Measurements from ENCODE around the gene ATP2A3. TPM values are rescaled to one million over a fixed set of nuclear protein-coding genes. Genes with fewer than 3 reads are reported as not detected.
A peak's percentile ranks its signal among the peaks of the same experiment; 100 is the strongest.

The ATP2A3 gene
- total RNA-seq, 3 donors from 2014 or later: 2.6 to 15.1 (median 9.8) TPM

DNA sequence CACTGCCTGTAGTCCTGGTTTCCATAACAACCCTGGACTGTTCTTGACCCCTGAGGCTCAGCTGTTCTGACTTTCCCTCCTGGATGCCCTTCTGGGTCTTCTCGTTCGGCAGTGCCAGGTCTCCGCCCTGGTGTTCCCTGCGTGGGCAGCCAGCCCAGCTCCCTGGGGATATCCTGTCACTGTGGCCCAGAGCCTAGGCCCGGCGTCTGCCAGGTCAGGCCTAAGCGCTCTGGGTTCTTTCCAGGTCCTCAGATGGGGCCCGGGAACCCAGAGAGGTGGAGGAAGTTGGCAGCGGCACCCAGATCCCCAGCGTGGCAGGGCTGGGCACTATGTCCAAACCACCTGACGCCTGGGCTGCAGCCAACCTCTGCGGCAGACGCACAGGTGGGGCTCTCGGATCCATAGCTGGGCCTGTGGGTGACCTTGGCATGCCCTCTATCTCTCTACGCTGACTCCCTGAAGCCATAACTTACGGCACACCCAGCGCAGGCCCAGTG is 12.5 kb upstream of the ATP2A3 start:
- no peak overlapping the region for H3K4me3 ChIP-seq
- H3K27ac ChIP-seq: peak overlapping the region; percentile 35 to 48

GRCh38 chr17:3974980-3975379 is 10.7 kb upstream of the ATP2A3 start:
- Histone ChIP-seq H3K27me3 (no peaks in the 10 kb centered on the region), H3K36me3 (no peaks in the 10 kb centered on the region), H3K9me3 (peaks cover 18 to 20% of the 10 kb centered on the region in 2 donors), H3K4me3 (no peak overlapping the region), H3K27ac (no peak overlapping the region), H3K4me1 (no peaks in the 10 kb centered on the region)
- TF ChIP-seq POLR2AphosphoS5 (IDR thresholded peaks at IDR 0.05) (no peak), CTCF (IDR thresholded peaks at IDR 0.05) (no peak), POLR2A (IDR thresholded peaks at IDR 0.05) (no peak)
- intact Hi-C loops (cut with DNase I; ENCODE audit: low total_unique reads): no loop called here
- no peak for DNase-seq (ENCODE audit: low spot score in 2 of 2)

More for the DNA sequence above, 12.5 kb upstream of the ATP2A3 start:
- Histone ChIP-seq H3K4me1 (no peaks in the 10 kb centered on the region), H3K36me3 (no peaks in the 10 kb centered on the region), H3K9me3 (peaks cover 18 to 20% of the 10 kb centered on the region in 2 donors), H3K27me3 (no peaks in the 10 kb centered on the region)
- DNase-seq (ENCODE audit: low spot score in 2 of 2): peak; percentile 86 to 93
- intact Hi-C loops (cut with DNase I; ENCODE audit: low total_unique reads): no loop called here
- TF ChIP-seq POLR2A (IDR thresholded peaks at IDR 0.05) (no peak), POLR2AphosphoS5 (IDR thresholded peaks at IDR 0.05) (peak; percentile 37 to 58 (median 55)), CTCF (IDR thresholded peaks at IDR 0.05) (no peak)

DNA sequence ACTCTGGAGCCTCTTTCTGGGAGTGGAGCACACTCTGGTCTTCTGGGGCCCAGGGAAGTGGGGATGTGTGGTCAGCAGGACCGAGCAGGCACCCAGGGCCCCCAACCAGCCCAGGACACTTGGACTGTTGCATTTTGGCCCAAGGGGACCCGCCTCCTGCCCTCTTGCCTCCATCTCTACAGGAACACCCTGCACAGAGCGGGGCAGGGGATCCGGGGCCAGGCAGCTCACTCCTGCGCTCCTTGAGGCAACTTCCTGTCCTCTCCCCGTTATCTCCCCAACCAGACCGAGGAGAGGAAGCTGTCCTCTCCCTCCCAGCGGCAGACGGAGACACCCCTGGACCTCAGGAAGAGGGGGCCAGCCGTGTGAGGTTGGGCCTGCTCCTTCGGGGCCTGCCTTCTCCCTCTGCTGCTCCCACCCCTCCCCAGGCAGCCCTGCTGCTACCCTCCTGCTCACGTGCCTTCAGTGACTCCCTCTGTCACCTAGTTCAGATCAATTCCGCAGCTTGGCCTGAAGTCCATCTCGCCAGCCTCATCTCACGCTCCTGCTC is 10.0 kb upstream of the ATP2A3 start:
- no peak for DNase-seq (ENCODE audit: low spot score in 2 of 2)
- H3K27me3 ChIP-seq: no peaks in the 10 kb centered on the region
- TF ChIP-seq POLR2AphosphoS5 (IDR thresholded peaks at IDR 0.05) (no peak), CTCF (IDR thresholded peaks at IDR 0.05) (no peak), POLR2A (IDR thresholded peaks at IDR 0.05) (no peak)

GRCh38 chr17:3973495-3974137 is 9.4 kb upstream of the ATP2A3 start:
- no peaks in the 10 kb centered on the region for H3K36me3 ChIP-seq
- DNase-seq (ENCODE audit: low spot score in 2 of 2): no peak
- no peaks in the 10 kb centered on the region for H3K27me3 ChIP-seq
- no peak overlapping the region for H3K4me3 ChIP-seq
- intact Hi-C loops (cut with DNase I; ENCODE audit: low total_unique reads): no loop called here
- no peak for TF ChIP-seq POLR2AphosphoS5 (IDR thresholded peaks at IDR 0.05)
- peaks cover 10 to 12% of the 10 kb centered on the region in 2 donors for H3K9me3 ChIP-seq
- no peaks in the 10 kb centered on the region for H3K4me1 ChIP-seq
- no peak overlapping the region for H3K27ac ChIP-seq

More for the DNA sequence above, 10.0 kb upstream of the ATP2A3 start:
- Histone ChIP-seq H3K9me3 (peaks cover 14 to 16% of the 10 kb centered on the region in 2 donors), H3K4me1 (no peaks in the 10 kb centered on the region), H3K36me3 (no peaks in the 10 kb centered on the region), H3K27ac (no peak overlapping the region), H3K4me3 (no peak overlapping the region)
- intact Hi-C loops (cut with DNase I; ENCODE audit: low total_unique reads): no loop called here

GRCh38 chr17:3972931-3973330 is 8.7 kb upstream of the ATP2A3 start:
- intact Hi-C loops (cut with DNase I; ENCODE audit: low total_unique reads): no loop called here
- TF ChIP-seq CTCF (IDR thresholded peaks at IDR 0.05) (no peak), POLR2AphosphoS5 (IDR thresholded peaks at IDR 0.05) (no peak), POLR2A (IDR thresholded peaks at IDR 0.05) (no peak)
- Histone ChIP-seq H3K27me3 (no peaks in the 10 kb centered on the region), H3K27ac (no peak overlapping the region), H3K9me3 (peaks cover 9 to 12% of the 10 kb centered on the region in 2 donors), H3K4me3 (no peak overlapping the region), H3K4me1 (no peaks in the 10 kb centered on the region), H3K36me3 (no peaks in the 10 kb centered on the region)
- no peak for DNase-seq (ENCODE audit: low spot score in 2 of 2)

Data from breast epithelium (tissue), 4 donors.